ENCODE data around the gene SLC44A4.
"Not testable (repeated sequence)": the region's sequence is repeated elsewhere in the genome, so short reads cannot be mapped to it uniquely, and the experiment has no call there.

Gene SLC44A4

GRCh38 chr6:31879901-31880300 is 1.1 kb upstream of the SLC44A4 start:
- DNase-seq: no peak
- no peak for ATAC-seq

DNA sequence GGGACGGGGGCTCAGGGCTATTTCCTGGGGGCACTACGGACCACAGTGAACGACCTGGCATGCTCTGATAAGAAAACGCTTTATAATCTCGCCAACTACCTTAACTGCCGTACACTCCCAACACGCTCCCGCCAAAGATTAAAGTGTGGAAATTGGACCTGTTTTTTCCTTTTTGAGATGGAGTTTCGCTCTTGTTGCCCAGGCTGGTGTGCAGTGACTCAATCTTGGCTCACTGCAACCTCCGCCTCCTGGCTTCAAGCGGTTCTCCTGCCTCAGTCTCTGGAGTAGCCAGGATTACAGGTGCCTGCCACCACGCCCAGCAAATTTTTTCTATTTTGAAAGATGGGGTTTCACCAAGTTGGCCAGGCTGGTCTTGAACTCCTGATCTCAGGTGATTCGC is 346 bp upstream of the SLC44A4 start:
- ATAC-seq (no peak), DNase-seq (no peak)

DNA sequence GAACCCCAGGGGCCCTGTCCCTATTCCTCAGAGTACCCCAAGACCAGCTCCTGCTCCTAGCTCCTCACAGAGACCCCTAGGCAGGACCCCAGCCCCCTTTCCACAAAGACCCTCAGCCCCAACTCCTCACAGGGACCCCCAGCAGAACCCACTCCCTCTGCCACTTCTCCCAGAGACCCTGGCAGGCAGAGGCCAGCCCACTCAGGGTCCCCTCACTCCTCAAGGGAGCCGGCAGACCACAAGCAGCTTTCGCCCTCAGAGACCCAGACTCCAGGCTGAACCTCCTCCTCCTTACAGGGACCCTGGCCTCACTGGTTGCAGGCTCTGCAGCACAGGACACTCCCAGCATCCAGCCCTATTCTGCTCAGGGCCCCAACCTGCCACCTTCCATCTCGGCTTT is 575 bp downstream of the SLC44A4 start:
- ATAC-seq: no peak
- DNase-seq: no peak

GRCh38 chr6:31877651-31878161 is 1.1 kb downstream of the SLC44A4 start:
- ATAC-seq (no peak), DNase-seq (no peak)

DNA sequence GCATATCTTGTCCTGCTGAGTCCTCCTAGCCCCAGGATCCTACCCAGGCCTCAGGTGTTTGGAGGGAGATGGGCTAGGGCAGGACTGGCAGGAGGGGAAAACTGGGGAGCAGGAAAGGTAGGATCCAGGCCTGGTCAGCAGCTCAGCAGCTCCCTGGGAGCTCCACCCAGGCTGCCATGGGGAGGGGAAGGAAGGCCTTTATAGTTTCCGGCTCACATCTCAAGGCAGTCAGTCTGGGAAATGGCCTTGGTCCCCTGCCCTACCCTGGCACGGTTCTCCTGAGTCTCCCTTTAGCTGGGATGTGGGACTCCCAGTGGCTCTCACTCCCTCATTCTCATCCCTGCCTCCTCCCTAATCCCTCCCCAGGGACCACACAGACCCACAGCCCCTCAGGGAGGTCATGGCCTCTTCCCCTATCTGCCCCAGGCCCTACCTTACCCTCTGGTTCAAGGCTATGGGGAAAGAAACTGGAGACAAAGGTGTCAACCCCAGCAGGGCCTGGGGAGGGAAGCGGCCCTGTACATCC is 1.6 kb downstream of the SLC44A4 start:
- no peak for ATAC-seq
- DNase-seq: no peak

DNA sequence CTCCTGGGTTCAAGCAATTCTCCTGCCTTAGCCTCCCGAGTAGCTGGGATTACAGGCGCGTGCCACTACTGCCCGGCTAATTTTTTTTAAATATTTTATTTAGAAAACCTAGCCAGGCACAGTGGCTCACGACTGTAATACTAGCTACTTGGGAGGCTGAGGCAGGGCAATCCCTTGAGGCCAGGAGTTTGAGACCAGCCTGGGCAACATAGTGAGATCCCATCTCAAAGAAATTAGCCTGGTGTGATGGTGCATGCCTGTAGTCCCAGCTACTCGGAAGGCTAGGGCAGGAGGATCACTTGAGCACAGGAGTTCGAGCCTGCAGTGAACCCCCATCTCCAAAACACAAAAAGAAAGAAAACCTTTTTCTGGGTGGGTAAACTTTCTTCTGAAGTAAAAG is 2.4 kb downstream of the SLC44A4 start:
- ATAC-seq: no peak
- DNase-seq: no peak

DNA sequence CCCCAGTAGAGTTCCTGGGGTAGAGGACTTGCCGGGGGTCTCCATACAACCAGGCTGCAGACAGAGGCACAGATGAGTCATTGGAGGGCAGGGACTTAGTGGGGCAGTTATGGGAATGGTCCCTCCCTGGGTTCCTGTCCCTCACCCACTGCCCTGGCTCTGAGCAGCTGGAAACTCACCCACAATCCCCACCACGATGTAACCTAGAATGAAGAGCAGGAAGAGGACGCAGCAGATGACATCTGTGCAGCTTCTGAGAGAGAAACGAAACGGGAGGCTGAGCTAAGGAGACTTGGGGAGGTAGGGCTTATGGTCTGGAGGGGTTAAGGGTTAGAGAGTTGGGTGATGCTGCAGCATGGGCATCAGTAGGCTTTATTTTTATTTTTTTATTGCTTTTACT is 2.9 kb downstream of the SLC44A4 start:
- DNase-seq (no peak), ATAC-seq (no peak)

GRCh38 chr6:31874836-31875572 is 3.8 kb downstream of the SLC44A4 start:
- ATAC-seq: no peak

GRCh38 chr6:31874084-31874670 is 4.6 kb downstream of the SLC44A4 start:
- DNase-seq: no peak
- no peak for ATAC-seq

More at GRCh38 chr6:31874836-31875572, 3.8 kb downstream of the SLC44A4 start:
- no peak for DNase-seq

GRCh38 chr6:31871046-31871659 is 7.6 kb downstream of the SLC44A4 start:
- DNase-seq: no peak

DNA sequence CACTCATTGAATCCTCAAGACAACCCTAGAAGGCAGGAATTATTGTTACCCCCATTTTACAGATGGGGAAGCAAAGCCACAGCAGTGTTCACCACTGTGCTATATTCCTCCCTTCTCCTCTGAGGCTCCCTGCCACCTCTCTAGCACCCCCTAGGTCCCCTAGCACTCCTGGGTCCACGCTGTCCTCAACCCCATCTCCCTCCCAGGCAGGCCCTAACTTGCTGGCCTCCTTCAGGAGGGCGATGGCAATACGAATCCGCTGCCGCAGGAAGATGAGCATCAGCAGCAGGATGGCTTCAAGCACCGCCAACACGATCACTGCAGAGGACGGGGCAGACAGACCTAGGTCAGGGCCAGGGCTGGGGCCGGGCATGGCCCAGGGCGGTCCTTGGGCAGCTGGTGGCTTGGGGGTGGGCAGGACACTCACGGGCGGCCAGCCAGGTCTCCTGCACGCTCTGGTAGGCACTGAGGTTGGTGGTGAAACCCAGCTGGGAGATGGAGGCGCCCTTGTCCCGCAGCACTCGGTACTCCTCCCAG is 8.3 kb downstream of the SLC44A4 start:
- no peak for DNase-seq
- ATAC-seq: no peak

More at GRCh38 chr6:31871046-31871659, 7.6 kb downstream of the SLC44A4 start:
- ATAC-seq: no peak

DNA sequence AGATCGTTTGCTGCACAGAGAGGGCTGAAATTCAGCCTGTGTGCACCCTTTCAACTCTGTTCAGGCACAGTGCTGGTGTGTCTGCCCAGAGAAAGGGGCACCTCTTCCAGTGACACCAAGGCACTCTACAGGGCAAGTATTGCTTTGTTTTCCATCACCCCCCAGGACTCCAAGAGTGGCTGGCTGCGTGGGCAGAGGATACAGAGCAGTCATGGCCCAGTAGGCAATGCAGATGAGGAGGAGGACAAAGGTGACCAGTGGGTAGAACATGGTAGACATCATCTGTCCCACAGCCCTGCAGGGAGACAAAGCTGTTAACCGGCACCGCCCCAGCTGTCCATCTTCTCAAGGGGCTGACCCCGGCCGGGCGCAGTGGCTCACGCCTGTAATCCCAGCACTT is 9.5 kb downstream of the SLC44A4 start:
- ATAC-seq: no peak
- DNase-seq: no peak

- not testable (repeated sequence) for ATAC-seq, DNase-seq
These were observed 10.2 kb downstream of the SLC44A4 start for GRCh38 chr6:31868658-31868971.

DNA sequence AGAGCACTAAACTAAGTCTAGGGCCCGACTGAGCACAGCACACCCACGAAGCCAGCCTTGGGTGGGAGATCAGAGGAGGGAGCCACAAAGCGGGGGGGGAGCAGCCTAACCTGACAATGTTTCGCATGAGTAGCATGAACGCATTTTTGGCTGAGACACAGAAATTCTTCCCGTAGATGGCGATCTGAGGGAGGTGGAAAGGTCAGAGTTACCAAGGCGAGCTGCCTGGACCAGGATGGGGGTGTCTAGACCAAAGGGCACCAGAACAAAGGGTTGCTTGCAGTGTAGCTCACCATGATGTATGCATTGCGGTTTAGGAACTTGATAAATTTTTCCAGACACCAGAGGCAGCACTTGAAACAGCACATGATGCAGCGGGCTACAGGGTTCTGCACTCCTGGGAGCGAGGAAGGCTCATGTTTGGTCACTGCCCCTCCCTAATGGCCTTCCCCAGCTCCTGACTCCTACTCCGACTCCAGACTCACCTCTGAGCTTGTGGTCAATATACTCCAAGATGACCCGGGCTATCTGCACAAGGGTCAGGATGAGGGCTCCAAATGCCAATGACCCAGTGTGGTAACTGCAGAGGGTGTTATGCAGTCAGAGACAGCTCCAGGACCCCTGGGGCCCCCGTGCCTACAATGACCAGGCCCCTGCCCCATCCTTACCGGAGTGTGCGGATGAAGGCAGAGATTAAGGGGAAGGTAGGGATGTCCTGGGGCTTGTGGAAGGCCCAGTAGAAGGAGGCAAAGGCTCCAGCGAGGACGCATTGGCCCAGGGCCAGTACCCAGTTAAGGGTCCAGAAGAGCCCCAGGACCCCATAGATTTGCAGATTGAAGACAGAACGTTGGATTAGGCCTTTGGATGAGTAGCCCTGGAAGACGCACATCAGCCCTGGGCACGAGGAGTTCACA is 13.3 kb downstream of the SLC44A4 start:
- no peak for ATAC-seq
- DNase-seq: peak; percentile 24

GRCh38 chr6:31864818-31865204 is 14.0 kb downstream of the SLC44A4 start:
- ATAC-seq: no peak
- DNase-seq: no peak

DNA sequence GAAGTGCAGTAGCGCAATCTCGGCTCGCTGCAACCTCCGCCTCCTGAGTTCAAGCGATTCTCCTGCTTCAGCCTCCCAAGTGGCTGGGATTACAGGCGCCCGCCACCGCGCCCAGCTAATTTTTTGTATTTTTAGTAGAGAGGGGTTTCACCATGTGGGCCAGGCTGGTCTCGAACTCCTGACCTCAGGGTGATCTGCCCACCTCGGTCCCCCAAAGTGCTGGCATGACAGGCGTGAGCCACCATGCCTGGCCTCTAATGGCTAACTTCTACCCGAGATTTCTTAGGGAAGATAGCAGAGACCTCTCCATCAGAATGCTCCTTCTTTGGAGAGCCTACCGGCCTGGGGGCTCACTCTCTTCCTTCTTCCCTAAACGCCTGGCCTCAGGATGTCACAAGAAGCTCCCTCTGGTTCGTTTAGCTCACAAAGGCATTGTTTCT is 14.7 kb downstream of the SLC44A4 start:
- DNase-seq: peak; percentile 32
- ATAC-seq: not testable (repeated sequence)

DNA sequence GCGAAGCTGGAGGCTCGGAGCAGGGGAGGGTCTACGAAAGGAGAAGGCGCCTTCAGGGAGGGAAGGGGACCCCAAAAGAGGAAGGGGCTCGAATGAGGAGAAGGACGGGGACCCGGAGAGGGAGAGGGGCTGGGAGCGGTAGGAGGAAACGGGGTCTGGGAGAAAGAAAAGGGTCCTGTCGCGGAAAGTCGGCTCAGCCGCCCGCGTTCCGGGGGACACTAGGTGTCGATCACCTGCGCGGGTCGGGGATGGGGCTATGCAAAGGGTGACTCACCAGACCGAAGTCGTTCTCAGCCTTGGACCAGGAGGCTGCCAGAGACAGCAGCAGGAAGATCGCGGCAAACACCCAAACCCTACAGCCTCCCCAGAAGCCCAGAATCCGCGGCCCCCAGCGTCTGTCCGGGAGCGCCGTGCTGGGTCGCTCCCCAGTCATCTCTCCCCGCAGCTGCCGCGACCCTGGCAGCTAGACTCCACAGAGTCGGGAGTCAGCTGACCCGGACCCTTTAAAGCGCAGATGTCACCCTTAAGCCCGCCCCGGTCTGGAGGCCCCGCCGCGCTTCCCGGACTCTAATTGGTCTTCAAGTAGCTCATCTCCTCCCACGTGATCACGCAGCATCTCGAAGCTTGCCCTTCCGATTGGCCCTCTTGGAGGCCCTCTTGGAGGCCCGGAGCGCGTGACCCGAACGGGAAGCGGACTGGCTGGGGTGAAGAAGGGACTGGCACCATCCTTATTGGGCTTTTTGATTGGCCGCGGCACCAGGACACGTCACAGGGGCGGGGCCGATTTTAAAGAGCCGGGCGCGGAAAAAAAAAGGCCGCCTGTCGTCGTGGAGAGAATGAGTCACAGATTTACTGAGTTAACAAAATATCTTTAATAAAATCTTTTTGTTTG is 16.2 kb downstream of the SLC44A4 start, which contains the start of gene NEU1:
NEU1 (minus strand) TSS at position 478 of the 892 bp plus-strand sequence; CDS start at position 433, 45 bp downstream.
- peak; percentile 98 for DNase-seq

DNA sequence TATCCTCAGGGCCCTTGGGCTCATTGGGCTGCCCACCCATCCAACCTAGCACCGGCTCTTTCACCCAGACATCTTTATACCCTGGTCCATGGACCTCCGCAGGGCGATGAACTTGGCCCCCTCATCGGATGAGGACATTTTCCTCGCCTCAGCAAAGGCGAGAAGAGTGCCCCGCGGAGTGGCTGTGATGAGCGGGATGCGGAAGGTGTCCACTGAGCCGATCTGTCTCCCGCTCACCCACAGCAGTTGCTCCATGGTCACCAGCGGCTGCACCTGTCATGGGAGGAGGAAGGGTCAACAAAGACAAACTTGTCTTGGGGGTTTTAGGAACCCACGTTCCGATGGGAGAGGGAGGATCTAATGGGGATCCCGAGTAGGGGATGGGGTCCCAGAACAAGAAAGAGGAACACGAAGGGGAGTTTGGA is 16.9 kb downstream of the SLC44A4 start:
- no peak for ATAC-seq
- no peak for DNase-seq

More for the DNA sequence above, 16.2 kb downstream of the SLC44A4 start, which contains the start of gene NEU1:
- peak; percentile 97 for ATAC-seq

DNA sequence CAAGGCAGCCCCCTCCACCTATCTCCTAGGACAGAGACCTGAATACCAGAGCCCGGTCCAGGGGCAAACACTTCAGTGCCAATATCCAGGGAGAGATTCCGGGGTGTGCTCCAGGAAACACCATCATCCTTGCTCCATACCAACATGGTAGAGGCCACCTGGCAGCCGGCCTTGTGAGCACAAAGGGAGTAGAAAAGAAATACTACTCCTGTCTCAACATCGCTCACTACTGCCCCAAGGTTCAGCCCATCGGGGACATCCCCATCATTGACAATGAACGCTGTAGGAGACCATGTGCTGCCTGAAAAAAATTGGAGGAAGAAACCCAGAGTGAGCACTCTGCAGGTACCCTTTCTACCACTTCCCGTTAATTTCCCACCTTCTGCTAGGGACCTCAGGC is 17.6 kb downstream of the SLC44A4 start:
- ATAC-seq: no peak
- no peak for DNase-seq

GRCh38 chr6:31860349-31860748 is 18.4 kb downstream of the SLC44A4 start:
- ATAC-seq: no peak
- no peak for DNase-seq
